Natural killer cell (primary cell): ENCODE measurements around the gene MYADML2. TPM values are rescaled to one million over a fixed set of nuclear protein-coding genes. Genes with fewer than 3 reads are reported as not detected.
A peak's percentile ranks its signal among the peaks of the same experiment; 100 is the strongest.

ENCODE experiments used
- ATAC-seq, 3 donors: fragments of 150-1000 bp in 2 of 3; fragments of 200-7000 bp in 1 of 3; cut with Tn5 transposase; 1 replicate in 1 of 3; 2 replicates in 2 of 3; pipeline ENCODE4 v1.10.0; 2021; ENCODE audit warnings: mild to moderate bottlenecking in 2 of 3, moderate library complexity in 2 of 3
- DNase-seq, 2 donors: peaks; one replicate each; pipeline versions ENCODE4 v3.0.0 to v3.0.0-alpha.2; 2013 to 2021; ENCODE audit warnings: mixed read lengths in 1 of 2
- H3K27ac ChIP-seq: one replicate; pipeline ENCODE4 v1.5.1; 2013; ENCODE audit warnings: mild to moderate bottlenecking, low read length
- H3K27me3 ChIP-seq: one replicate; pipeline ENCODE4 v1.6.1; 2013; ENCODE audit warnings: low read length; ENCODE audit not compliant: control insufficient read depth, insufficient read depth
- H3K36me3 ChIP-seq: one replicate; pipeline ENCODE4 v1.6.1; 2013; ENCODE audit warnings: low read length; ENCODE audit not compliant: control insufficient read depth, insufficient read depth
- H3K4me1 ChIP-seq: one replicate; pipeline ENCODE4 v1.6.1; 2013; ENCODE audit warnings: low read length; ENCODE audit not compliant: control insufficient read depth, insufficient read depth
- H3K4me3 ChIP-seq: one replicate; pipeline ENCODE4 v1.5.1; 2013; ENCODE audit warnings: low read length
- H3K9me3 ChIP-seq: one replicate; pipeline ENCODE4 v1.6.1; 2013; ENCODE audit warnings: low read length; ENCODE audit not compliant: control insufficient read depth, insufficient read depth
- H3K27ac Mint-ChIP-seq, 2 donors: one replicate each; pipeline ENCODE4 v1.8.0; 2022; ENCODE audit warnings: mild to moderate bottlenecking in 2 of 2, mixed read lengths in 2 of 2, moderate library complexity in 1 of 2
- H3K27me3 Mint-ChIP-seq, 2 donors: one replicate each; pipeline ENCODE4 v1.8.0; 2022; ENCODE audit warnings: low read depth in 2 of 2, mixed read lengths in 2 of 2
- H3K36me3 Mint-ChIP-seq: one replicate; pipeline ENCODE4 v1.8.0; 2022; ENCODE audit warnings: mixed read lengths
- H3K4me1 Mint-ChIP-seq, 2 donors: one replicate each; pipeline ENCODE4 v1.8.0; 2022; ENCODE audit warnings: mixed read lengths in 2 of 2
- H3K4me3 Mint-ChIP-seq: one replicate; pipeline ENCODE4 v1.8.0; 2022; ENCODE audit warnings: mild to moderate bottlenecking, moderate library complexity, mixed read lengths
- H3K9me3 Mint-ChIP-seq, 2 donors: one replicate each; pipeline ENCODE4 v1.8.0; 2022; ENCODE audit warnings: mixed read lengths in 2 of 2
- WGBS: methylation state at CpG from one replicate; pipeline ENCODE4 v1.1.7; 2013; ENCODE audit warnings: missing lambda C conversion rate; ENCODE audit not compliant: insufficient coverage; 5-methylcytosine and 5-hydroxymethylcytosine counted together
- intact Hi-C: fragments of 100-400 bp; cut with micrococcal nuclease; formaldehyde crosslinking; loops from one replicate; pipeline ENCODE4 v1.14.2; 2022
- total RNA-seq, 4 donors: library from RNA; stranded (reverse); fragments of 120-200 nt in 1 of 4; gene quantifications; one replicate each; pipeline versions ENCODE4 v1.2.3 to v1.2.4, GENCODE V29; 2013 to 2022
- TF ChIP-seq, protein P1 (sequence below): fragments of 200-600 bp; IDR thresholded peaks from one replicate; pipeline ENCODE4 v1.8.0; 2022; ENCODE audit warnings: antibody characterized with exemption

Gene MYADML2
- total RNA-seq, 3 donors from 2014 or later (not counting 1 experiment from before 2014, with no cell fraction given): not detected

DNA sequence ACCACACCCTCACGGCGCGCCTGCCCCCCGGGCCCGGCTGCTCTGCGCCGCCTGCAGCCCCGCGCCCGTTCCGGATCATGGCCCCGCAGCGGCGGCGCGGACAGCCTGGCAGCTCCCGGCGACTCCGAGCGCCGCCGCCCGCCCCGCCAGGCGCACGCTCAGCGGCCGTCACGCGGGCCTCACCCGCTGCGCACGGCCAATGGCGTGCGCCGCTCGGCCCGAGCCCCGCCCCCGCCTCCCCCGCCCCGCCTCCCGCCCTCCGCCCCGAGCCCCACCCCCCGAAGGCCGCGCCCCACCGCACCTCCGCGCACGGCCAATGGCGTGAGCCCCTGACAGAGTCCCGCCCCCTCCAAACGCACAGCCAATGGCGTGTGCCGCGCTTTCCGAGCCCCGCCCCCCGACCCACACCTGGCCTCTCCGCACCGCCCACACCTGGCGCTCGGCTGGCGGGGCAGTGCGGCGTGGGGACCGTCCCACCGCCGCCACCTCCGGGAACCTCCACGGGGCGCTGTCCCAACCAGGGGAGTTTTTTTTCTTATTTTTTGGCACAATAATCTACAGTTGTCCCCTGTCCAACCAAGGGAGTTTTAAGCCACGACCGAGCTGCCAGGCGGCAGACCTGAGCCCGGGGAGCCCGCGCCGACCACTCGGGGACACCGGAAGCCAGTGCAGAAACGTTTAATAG lies 35.6 kb downstream of the MYADML2 start, which contains the start of gene PCYT2:
PCYT2 (minus strand) TSS at position 123 of the 685 bp plus-strand sequence; CDS start at position 79, 44 bp downstream.
- Histone ChIP-seq H3K27me3 (no peaks in the 10 kb centered on the region), H3K36me3 (peaks cover 60% of the 10 kb centered on the region), H3K4me1 (peaks cover 25% of the 10 kb centered on the region), H3K27ac (peak within 1 kb of the TSS; percentile 48), H3K4me3 (peak within 1 kb of the TSS; percentile 51), H3K9me3 (no peaks in the 10 kb centered on the region)
- Mint-ChIP-seq H3K36me3 (no peaks in the 10 kb centered on the region), H3K27ac (peak within 1 kb of the TSS in 1 of 2 donors; percentile 71), H3K4me3 (peak within 1 kb of the TSS; percentile 89), H3K9me3 (no peaks in the 10 kb centered on the region), H3K27me3 (no peaks in the 10 kb centered on the region), H3K4me1 (peaks cover 11 to 30% of the 10 kb centered on the region in 2 donors)
- TF ChIP-seq, protein P1, sequence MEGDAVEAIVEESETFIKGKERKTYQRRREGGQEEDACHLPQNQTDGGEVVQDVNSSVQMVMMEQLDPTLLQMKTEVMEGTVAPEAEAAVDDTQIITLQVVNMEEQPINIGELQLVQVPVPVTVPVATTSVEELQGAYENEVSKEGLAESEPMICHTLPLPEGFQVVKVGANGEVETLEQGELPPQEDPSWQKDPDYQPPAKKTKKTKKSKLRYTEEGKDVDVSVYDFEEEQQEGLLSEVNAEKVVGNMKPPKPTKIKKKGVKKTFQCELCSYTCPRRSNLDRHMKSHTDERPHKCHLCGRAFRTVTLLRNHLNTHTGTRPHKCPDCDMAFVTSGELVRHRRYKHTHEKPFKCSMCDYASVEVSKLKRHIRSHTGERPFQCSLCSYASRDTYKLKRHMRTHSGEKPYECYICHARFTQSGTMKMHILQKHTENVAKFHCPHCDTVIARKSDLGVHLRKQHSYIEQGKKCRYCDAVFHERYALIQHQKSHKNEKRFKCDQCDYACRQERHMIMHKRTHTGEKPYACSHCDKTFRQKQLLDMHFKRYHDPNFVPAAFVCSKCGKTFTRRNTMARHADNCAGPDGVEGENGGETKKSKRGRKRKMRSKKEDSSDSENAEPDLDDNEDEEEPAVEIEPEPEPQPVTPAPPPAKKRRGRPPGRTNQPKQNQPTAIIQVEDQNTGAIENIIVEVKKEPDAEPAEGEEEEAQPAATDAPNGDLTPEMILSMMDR: no peak
- ATAC-seq: peak; percentile 92 to 97 (median 93)
- peak; percentile 83 to 96 for DNase-seq
- 4% methylated on average over 84 of the region's 84 CpGs for WGBS
- intact Hi-C loops: no loop called here

DNA sequence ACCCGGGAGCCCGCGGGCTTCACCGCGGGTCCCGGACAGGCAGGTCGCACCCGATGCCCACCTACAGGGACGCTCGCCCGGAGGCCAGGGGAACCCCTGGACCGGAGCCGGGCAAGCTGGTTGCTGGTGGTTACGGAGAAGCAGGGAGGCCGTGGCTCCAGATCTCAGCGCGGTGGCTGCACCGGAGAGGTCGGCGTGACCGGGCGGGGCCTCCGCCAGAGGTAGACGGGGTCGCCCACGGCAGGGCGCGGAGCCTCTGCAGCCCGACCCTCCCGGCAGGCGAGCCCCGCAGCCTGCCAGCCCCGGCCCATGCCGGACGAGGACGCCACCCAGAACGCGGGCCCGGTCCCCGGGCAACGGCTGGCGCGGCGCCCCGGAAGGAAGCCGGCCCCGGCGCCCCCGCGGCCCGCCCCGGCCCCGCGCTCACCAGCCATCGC lies 36.2 kb downstream of the MYADML2 start:
- H3K9me3 ChIP-seq: no peaks in the 10 kb centered on the region
- Mint-ChIP-seq H3K4me1 (peaks cover 7 to 25% of the 10 kb centered on the region in 2 donors), H3K27ac (peak overlapping the region in 1 of 2 donors; percentile 24), H3K9me3 (no peaks in the 10 kb centered on the region), H3K27me3 (no peaks in the 10 kb centered on the region), H3K36me3 (no peaks in the 10 kb centered on the region), H3K4me3 (peak overlapping the region; percentile 89)
- WGBS: under 1% methylated on average over 55 of the region's 55 CpGs
- TF ChIP-seq, protein P1: no peak
- intact Hi-C loops: no loop called here
- peak overlapping the region; percentile 51 for H3K4me3 ChIP-seq
- peaks cover 22% of the 10 kb centered on the region for H3K4me1 ChIP-seq
- H3K36me3 ChIP-seq: peaks cover 60% of the 10 kb centered on the region
- H3K27ac ChIP-seq: no peak overlapping the region
- H3K27me3 ChIP-seq: no peaks in the 10 kb centered on the region
- no peak for DNase-seq
- peak in 1 of 3 donors; percentile 48 for ATAC-seq

DNA sequence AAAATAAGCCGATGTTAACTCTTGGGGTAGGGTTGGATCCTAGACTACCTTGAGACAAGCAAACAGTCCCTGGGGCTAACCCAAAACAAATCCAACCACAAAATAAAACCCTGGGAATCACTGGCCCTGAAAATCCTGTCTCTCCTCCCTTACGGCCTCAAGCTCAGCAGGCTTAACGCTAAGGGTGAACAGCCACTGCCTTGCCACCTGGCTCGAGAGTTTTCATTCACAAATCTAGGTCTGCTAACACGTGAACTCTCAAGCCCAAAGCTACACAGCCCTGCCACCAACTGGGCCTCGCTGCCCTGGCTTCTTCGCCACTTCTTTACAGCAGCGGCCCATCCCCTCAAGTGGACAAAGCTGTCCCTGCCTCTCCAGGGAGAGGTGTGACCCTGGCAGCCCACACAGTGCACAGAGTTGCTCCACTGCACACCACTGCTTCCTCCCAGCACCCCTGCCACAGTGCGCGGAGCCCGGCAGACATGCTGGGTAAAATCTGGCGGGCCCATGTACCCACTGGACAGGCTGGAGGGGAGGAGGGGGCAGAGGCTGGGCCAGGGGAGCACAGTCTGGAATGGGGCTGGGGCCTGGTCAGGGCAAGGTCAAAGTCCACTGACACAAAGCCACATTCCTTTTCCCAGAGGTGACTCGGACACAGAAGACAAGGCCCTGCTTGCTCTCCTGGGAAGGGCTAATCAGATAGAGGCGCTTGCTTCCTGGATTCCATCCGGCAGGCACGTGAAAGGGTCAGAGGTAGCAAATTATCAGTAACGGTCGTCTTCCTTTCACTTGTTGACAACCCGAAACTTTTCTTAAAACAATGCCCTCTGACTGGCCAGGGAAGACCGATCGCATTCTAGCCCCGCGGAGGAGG lies 36.8 kb downstream of the MYADML2 start:
- H3K4me3 Mint-ChIP-seq: peak overlapping the region; percentile 89
- intact Hi-C loops: no loop called here
- ATAC-seq (no peak), DNase-seq (peak in 1 of 2 donors; percentile 32)
- H3K9me3 Mint-ChIP-seq: no peaks in the 10 kb centered on the region
- H3K27me3 ChIP-seq: no peaks in the 10 kb centered on the region
- peaks cover 5 to 21% of the 10 kb centered on the region in 2 donors for H3K4me1 Mint-ChIP-seq
- peaks cover 18% of the 10 kb centered on the region for H3K4me1 ChIP-seq
- no peaks in the 10 kb centered on the region for H3K27me3 Mint-ChIP-seq
- H3K27ac Mint-ChIP-seq: peak overlapping the region in 1 of 2 donors; percentile 24
- no peaks in the 10 kb centered on the region for H3K9me3 ChIP-seq
- H3K4me3 ChIP-seq: peak overlapping the region; percentile 51
- TF ChIP-seq, protein P1: no peak
- no peaks in the 10 kb centered on the region for H3K36me3 Mint-ChIP-seq
- 42% methylated on average over 22 of the region's 23 CpGs for WGBS
- peaks cover 53% of the 10 kb centered on the region for H3K36me3 ChIP-seq
- no peak overlapping the region for H3K27ac ChIP-seq
